Measurements from ENCODE around the gene KHNYN.
A peak's percentile ranks its signal among the peaks of the same experiment; 100 is the strongest.

Gene KHNYN

DNA sequence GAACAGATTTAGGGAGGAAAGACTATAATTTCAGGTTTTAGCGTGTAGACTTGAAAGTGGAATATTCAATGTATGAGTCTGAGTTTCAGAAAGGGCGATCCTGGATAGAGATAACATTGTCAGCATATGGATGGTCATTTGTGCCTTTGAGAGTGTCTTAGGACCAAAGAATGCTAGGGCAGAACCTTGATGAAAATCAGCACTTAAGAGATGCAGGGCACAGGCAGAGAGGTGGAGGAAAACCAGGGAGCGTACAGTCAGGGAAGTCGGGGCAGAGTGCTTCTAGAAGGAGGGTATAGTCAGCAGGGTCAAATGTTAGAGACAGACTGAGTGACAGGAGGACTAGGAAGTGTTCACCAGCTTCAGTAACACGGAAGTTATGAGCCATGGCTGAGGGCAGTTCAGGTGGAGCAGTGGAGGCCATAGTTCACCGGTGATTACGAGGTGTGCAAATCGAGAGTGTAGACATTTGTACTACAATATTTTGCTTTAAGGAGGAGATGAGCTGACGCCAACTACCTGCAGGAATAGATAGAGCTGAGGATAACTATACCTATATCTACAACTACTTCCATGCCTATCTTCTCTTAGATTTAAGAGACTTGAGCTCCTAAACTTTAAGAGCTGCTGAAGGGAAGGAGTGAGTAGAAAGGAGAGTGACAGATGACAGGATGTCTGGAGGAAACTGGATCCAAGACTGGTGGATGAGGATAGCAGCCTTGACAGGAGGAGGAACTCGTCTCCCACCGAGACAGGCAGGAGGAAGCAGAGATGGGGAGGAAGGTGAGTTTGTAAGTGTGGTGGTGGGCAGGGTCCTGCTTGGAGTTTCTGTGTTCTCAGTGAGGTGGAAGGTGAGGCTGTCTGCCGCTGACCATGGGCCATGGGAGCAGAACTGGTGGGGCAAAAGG, 6.8 kb upstream of the KHNYN start:
- DNase-seq (ENCODE audit: low read depth), result no peak

DNA sequence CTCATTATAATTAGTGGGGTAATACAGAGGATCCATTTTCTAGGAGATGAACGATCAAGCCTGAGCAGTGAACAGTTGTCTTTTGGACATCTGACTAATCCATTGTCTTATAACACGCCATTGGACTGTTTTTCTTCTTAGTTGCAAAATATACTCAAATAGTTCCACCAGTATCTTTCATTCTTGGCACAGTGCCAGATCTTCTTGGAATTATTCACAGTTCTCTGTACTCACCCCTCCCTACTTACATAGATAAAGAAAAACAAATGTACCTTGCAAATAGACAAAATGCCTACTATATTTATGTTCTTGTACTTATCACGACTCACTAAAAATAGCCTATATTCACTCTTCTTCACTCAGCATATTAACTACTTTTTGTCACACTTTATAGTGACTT, 4.0 kb upstream of the KHNYN start:
- peak; percentile 92 for DNase-seq (ENCODE audit: low read depth)

DNA sequence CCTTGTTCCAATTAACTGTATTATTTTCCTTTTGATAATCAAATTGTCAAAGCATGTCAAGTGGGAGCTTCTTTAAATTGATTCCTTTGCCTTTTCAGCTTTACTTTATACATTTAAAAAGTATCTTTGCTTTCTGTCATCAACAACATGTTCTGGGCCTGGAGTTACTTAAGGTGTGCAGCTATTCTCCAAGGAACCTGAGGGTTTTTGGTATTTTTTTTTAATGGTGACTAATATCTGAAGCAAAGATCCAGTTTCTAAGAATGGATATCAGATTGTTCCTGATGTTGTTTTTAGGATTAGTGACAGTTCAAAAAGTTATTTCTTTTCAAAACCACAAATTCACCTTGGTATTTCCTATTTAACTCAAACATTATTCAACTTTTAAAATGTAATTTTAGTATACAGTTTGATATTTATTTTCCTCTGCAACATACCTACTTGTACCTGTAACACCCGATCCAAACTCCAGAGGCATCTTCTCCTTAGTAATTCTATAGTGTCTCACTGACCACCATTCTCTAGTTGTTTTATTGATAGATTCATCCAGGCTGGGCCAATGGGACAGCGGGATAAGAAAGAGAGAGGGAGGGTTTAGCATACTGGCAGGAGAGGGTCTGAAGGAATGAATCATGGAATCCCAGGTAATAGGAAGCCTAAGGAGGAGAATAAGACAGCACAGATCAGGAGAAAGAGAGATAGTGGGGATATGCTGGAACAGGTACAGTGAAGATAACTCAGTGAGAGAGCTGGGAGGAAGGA, 3.4 kb upstream of the KHNYN start:
- DNase-seq (ENCODE audit: low read depth), result no peak

DNA sequence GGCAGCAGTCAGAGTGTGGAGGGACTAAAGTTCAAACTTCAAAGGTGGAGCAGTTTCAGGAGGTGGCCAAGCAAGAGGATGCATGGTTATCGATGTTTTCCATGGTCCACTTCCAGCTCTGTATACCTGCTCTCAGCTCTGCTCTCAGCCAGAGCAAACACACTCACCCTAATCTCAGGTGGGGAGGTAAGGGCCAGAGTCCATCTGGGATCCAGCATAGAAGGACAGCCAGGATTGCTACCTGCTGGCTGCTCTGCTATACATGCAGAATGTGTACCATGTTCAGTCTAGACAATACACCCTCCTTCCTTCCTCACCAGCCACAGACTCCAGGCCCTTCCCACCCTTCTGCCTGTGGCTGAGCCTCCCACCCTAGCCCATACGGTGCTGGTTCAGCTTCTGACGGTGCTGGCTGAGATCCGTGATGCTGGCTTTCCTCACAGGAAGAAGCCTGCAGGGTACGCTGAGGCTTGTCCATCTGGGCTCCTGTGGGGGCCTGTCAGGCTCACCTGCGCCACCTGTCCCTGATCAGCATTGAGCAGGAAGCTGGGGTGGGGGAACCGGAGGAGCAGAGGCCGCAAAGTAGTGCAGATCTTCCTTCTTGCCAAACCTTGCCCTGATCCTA, 2.7 kb upstream of the KHNYN start:
- no peak for DNase-seq (ENCODE audit: low read depth)

DNA sequence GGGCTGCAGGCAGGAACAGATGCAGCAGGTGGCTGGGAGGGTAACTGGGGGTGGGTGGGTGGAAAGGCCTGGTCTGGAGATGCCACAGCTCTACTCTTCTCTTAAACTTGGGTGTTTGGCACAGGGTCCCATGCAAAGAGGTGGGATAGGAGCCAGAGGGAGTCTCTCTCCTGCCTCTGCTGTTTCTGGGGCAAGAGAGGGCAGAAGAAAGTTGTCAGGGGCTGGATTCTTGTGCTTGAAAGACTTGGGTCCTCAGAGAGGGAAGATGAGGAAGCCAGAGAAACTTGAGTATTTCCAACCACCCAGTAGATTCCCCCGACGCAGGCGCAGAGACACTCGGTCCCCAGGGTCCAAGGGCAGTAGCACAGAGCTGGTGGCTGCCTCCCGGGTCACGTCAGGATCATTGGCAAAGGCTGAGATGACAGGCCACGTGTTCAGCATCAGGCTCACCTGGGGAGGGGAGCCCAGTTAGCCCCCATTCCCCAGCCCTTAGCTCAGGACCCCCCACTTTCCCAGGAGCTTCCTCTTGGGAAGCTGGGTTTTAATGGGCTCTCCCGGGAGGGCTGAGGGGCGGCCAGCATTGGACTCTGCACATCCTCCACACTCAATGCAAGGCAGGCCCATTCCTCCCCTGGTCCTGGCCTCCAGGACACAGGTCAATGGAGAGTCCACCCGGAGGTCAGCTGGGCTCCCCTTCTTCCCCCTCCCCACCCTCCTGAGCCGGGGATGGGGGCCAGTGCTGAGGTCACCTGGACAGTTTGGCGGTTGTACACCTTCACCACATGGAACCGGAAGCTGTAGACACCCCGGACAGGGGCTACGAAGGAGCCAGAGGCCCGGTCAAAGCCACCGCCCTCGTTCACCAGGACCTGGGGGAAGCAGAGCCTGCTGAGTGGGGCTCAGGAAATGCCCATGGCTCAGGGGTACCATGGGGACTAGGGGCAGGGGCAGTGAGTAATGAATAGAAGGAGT, 1.9 kb upstream of the KHNYN start:
- DNase-seq (ENCODE audit: low read depth), result no peak

DNA sequence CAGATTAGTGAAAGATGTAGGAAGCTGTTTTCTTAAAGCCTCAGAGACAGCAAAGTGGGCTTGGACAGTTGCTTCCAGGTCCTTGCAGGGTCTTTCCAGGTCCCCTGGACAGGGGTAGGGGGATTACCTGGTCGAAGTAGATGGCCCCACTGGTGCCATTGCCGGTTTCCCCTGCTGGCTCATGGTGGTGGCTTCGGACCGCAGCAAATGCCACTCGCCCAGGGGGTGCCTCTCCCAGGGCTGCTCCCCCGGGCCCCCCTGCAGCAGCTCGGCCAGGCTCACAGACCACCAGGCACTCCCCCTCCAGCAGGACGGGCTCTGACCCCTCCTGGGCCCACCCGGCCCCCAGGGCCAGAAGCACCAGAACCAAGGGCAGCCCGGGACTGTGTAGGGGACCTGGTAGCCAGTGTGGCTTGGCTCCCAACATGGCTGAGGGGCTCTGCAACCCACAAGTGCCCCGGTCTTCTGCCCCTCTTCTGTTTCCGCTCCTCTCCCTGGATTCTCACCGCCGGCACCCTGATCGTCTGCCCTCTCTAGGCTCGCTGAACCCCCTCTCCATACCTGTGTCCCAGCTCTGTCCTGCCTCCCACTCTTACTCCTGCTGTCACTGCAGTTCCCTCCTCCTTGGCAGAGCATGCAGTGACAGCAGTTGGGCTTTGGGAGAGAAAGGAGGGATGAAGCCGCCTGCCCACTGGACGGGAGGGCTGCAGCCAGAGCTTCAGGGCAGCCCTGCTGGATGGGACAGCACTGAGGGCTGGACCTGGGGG, 943 bp upstream of the KHNYN start:
- DNase-seq (ENCODE audit: low read depth), result no peak

DNA sequence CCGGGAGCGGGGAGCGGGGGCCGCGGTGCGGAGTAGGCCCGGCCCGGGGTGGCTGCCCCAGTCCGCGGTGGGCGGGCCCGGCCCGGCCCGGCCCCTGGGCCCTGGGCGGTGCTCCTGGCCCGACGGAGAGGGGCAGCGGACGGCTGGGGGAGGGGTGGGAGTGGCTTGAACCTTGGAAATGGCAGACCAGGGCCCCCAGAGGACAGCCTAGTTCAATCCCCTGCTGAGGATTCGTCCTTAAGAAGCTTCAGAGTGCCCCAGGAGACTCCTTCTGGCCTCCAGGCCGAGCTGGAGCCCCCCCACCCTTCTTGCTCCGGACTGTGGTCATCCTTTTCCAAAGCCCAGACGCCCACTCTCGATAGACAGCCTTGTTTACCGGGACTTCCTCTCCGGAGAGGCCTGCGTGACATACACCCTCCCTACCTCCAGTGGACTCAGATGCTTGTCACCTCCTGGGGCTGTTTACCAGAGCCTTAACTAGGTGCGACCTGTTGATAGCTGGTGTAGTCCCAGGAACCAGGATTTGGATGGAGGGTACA, 458 bp downstream of the KHNYN start:
- DNase-seq (ENCODE audit: low read depth), result peak; percentile 68

DNA sequence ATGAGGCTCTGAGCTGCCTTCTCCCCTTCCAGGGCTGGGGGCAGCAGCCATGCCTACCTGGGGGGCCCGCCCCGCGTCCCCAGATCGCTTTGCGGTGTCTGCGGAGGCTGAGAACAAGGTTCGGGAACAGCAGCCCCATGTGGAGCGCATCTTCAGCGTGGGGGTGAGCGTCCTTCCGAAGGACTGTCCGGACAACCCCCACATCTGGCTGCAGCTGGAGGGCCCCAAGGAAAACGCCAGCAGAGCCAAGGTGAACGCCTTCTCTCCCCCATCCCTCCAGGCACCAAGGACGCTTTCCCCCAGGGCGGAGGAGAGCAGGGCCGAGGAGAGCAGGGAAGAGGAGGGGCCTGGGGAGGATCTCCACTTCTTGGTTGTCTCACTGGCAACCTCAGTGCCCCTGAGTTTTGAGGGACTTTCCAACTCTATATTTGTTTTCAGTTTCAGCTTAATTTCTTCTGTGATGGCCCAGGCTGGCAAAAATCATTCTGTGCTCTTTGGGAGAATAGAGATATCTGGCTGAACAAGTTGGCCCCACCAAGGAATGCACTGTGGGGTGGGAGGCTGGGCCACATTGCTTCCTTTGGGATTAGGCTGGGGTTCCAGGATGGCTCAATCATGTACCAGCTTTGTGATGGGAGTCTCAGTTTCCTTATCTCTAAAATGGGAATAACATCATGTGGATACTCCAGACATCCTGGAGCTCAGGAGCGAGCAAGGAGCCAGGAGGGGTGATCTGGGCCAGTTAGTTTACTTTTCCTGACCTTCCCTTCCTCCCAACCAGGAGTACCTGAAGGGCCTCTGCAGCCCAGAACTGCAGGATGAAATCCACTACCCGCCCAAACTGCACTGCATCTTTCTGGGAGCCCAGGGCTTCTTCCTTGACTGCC, 1.2 kb downstream of the KHNYN start:
- peak; percentile 60 for DNase-seq (ENCODE audit: low read depth)

DNA sequence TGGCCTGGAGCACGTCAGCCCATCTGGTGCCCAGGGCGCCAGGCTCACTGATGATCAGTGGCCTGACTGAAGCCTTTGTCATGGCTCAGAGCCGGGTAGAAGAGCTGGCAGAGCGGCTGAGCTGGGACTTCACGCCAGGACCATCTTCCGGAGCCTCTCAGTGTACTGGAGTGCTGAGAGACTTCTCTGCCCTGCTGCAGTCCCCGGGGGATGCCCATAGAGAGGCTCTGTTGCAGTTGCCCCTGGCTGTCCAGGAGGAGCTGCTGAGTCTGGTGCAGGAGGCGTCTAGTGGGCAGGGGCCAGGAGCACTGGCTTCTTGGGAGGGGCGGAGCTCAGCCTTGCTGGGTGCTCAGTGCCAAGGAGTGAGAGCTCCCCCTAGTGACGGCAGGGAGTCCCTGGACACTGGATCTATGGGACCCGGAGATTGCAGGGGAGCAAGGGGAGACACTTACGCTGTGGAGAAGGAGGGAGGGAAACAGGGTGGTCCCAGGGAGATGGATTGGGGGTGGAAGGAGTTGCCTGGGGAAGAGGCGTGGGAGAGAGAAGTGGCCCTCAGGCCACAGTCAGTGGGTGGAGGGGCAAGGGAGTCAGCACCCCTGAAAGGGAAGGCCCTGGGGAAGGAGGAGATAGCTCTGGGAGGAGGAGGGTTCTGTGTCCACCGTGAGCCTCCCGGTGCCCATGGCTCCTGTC, 2.0 kb downstream of the KHNYN start:
- DNase-seq (ENCODE audit: low read depth), result peak; percentile 91

DNA sequence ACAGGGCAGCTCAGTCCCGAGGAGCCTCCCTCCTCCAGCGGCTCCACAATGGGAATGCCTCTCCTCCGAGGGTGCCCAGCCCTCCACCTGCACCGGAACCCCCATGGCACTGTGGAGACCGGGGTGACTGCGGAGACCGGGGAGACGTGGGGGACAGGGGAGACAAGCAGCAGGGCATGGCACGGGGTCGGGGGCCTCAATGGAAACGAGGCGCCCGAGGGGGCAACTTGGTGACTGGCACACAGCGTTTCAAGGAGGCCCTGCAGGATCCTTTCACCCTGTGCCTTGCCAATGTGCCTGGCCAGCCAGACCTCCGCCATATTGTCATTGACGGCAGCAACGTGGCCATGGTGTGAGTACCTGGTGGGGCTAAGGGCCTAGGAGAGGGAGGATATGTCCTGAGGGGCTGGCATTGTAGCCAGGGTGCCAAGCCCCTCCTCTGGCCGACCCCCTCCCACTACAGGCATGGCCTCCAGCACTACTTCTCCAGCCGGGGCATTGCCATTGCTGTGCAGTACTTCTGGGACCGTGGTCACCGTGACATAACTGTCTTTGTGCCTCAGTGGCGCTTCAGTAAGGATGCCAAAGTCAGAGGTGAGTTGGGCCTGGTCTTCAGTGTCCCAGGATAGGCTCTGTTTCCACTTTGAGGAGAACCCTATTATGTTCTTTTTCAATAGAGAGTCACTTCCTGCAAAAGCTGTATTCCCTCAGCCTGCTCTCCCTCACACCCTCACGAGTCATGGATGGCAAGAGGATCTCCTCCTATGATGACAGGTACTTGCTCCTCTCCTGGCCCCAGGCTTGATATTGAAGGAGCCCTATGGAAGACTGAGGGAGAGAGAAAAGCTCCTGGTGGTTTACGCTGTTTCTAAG, 2.7 kb downstream of the KHNYN start:
- DNase-seq (ENCODE audit: low read depth), result no peak

DNA sequence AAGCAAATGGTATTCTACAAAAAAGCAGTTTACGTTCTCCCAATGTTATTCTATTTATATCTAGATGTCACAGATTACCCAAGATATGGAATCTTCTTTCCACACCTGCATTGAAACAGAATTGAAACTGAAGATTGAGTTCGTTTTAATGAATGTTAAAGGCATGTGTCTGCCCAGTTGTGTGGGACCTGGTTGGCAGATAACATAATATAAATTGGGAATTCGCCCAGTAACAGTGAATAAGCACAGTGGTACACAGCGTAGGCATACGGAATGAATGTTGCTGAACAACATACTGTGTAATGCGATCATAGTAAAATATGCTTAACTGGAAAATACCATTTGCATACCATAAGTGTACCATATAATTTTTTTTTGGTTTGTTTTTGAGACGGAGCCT, 4.3 kb downstream of the KHNYN start:
- DNase-seq (ENCODE audit: low read depth), result no peak

DNA sequence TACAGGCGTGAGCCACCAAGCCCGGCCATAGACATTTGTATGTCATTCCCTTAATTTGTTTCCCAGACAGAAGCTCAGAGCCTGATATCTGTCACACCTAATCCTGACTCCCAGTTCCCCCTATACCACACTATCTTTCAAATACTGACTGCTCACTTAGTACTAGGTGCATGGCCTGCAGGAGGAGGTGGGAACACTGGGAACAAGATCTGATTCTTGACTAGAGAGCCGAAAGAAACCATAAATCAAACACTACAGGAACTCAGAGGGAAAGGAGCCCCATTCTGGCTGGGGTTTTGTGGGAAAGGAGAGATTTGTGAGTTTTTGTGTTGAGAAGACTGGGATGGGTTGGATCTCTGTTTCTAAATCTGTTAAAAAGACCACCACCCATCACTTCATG, 4.9 kb downstream of the KHNYN start:
- DNase-seq (ENCODE audit: low read depth), result no peak

DNA sequence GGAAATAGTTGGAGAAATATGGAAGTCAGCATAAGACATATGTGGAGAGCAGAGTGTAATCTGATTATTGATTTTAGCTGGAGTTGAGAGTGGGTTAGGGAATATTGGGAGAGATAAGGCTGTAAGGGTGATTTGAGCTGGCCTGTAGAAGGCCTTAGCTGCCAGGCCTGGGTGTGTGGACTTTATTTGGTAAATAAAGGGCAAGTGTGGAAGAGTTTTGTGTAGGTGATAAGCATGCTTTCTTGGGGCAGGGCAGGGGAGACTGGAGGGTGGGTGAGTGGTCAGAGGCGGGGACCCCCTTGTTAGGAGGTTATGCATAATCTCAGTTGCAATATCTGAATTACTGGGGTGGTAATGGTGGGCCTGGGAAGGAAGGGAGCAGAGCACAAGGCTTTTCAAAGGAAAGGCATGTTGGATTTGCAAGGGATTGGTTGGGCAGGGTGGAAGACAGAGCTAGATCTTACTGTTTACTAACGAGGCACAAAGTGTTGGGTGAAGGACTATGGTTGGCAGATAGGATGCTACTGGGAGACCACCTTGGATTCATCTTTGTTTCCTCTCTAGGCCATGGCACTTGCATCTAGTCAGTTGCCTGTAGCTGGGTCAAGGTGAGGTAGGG, 5.5 kb downstream of the KHNYN start:
- no peak for DNase-seq (ENCODE audit: low read depth)

DNA sequence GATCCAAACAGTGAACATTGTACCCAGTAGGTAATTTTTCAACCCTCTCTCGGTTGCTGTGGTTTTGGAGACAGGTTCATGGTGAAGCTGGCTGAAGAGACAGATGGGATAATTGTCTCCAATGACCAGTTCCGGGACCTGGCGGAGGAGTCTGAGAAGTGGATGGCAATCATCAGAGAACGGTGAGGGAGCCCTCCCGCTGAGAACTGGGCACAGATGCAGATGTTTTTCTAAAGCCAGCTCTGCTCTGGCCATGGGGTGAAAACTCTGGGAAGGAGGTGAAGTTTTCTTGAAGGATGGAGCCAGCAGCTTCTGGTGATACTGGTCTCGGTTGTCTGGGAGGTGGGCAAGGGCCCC, 6.2 kb downstream of the KHNYN start:
- DNase-seq (ENCODE audit: low read depth), result no peak

DNA sequence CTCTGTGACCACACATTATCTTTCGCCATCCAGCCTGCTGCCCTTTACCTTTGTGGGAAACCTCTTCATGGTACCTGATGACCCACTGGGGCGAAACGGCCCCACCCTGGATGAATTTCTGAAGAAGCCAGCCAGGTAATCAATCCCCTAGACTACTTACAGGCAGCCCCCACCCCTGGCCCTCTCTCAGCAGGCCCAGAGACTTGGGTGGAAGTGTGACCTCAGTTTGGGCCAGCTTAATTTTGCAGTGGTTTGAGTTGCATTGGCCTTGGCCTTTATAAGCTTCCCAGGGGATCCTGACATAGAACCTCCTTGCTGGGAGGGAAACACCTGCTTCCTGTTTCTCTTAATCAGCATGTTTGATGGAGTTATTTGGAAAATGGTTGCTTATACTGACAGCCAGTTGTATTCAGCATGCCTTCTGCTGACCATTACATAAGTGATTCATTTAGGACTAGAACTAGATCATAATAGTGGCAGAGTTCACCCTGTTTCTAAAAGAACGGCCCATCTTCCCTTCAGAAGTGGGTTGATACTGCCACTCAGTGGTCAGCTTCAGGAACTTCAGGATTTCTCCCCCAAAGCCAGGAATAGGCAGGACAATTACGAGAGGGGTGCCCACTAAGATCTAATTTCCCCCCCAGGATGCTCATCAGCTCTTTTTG, 6.7 kb downstream of the KHNYN start:
- DNase-seq (ENCODE audit: low read depth), result peak; percentile 76

DNA sequence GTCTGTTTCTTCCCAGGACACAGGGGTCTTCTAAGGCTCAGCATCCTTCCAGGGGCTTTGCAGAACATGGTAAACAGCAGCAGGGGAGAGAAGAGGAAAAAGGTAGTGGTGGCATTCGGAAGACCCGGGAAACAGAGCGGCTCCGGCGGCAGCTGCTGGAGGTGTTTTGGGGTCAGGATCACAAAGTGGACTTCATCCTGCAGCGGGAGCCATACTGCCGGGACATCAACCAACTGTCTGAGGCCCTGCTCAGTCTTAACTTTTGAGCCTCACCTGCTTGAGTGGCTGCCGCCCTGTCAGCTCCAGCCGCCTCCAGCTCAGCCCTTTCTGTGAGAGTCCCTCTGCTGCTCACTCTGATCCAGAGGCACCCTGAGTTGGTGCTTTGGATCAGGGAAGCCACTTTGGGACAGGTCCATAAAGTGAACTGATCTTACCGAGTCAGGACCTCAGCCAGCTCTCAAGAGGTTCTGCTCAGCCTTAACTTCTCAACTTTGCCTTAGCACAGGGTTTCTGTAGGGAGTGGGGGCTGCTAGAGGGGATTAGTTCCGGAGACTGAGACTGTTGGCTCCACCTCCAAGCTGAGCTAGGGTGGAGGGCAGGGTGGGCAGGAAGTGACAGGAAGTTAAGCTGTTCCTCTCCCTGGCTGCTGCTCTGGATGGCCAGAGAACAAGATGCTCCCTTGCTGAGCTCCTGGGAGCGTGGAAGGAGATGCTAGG, 7.4 kb downstream of the KHNYN start:
- DNase-seq (ENCODE audit: low read depth), result no peak

DNA sequence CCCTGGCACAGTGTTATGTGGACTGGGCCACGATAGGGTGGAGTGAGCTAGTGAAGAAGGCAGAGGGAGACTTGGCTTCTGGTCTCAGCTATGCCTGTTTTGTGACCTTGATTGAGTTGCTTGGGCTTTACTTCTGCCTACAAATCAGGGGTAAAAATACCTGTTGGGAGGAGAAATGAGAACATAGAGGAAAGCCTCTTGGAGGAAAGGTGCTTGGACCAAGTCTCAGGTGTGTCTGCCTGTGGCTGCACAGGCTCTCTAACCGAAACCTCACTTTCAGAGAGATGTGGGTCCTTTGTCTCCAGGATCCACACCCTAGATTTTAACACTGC, 7.9 kb downstream of the KHNYN start:
- DNase-seq (ENCODE audit: low read depth), result no peak
